Aorta (tissue), 5 donors: ENCODE data around the gene SOWAHD. TPM values are rescaled to one million over a fixed set of nuclear protein-coding genes. Genes with fewer than 3 reads are reported as not detected.

Experiments used
- ATAC-seq: fragments of 200-7000 bp; cut with Tn5 transposase; one replicate; pipeline ENCODE4 v1.9.1; 2022; ENCODE audit warnings: moderate library complexity; ENCODE audit not compliant: low FRiP score
- DNase-seq, 2 donors: peaks; one replicate each; pipeline ENCODE4 v3.0.0-alpha.2; 2020
- H3K27ac ChIP-seq, 2 donors: one replicate each; pipeline ENCODE4 v1.5.1; 2013; ENCODE audit warnings: low read length in 2 of 2, mild to moderate bottlenecking in 2 of 2, moderate library complexity in 2 of 2, control low read depth in 1 of 2, inconsistent platforms in 1 of 2, low read depth in 1 of 2
- H3K27me3 ChIP-seq, 2 donors: one replicate each; pipeline ENCODE4 v1.6.1; 2013; ENCODE audit warnings: control low read depth in 1 of 2, low read length in 1 of 2, mild to moderate bottlenecking in 1 of 2, moderate library complexity in 1 of 2; ENCODE audit not compliant: insufficient read depth in 2 of 2, control insufficient read depth in 1 of 2
- H3K36me3 ChIP-seq, 2 donors: one replicate each; pipeline ENCODE4 v1.6.1; 2013; ENCODE audit warnings: control low read depth in 1 of 2, low read length in 1 of 2, mild to moderate bottlenecking in 1 of 2; ENCODE audit not compliant: insufficient read depth in 2 of 2, control insufficient read depth in 1 of 2
- H3K4me1 ChIP-seq, 2 donors: one replicate each; pipeline ENCODE4 v1.6.1; 2013; ENCODE audit warnings: low read length in 2 of 2, control low read depth in 1 of 2, mild to moderate bottlenecking in 1 of 2, moderate library complexity in 1 of 2; ENCODE audit not compliant: insufficient read depth in 2 of 2, control insufficient read depth in 1 of 2
- H3K4me3 ChIP-seq, 2 donors: one replicate each; pipeline ENCODE4 v1.5.1; 2013; ENCODE audit warnings: low read length in 2 of 2, control low read depth in 1 of 2, mild to moderate bottlenecking in 1 of 2
- H3K9me3 ChIP-seq: one replicate; pipeline ENCODE4 v1.6.1; 2013; ENCODE audit warnings: mild to moderate bottlenecking, low read length; ENCODE audit not compliant: control insufficient read depth
- WGBS, 2 donors: extraction: QIAGEN DNeasy Blood & Tissue Kit; methylation state at CpG; one replicate each; pipeline ENCODE4 v1.1.7; 2013; 5-methylcytosine and 5-hydroxymethylcytosine counted together
- intact Hi-C, 2 donors: fragments of 100-400 bp; cut with DNase I; formaldehyde crosslinking; loops; one replicate each; pipeline versions ENCODE4 v1.14.2 to v1.15.0; 2022
- long read RNA-seq, 2 donors: library from polyadenylated mRNA; unstranded; transcript quantifications; one replicate each; pipeline ENCODE4 v2.0.0, GENCODE V29; 2020 to 2021
- polyA plus RNA-seq, 2 donors: library from polyadenylated mRNA; stranded (reverse); fragments of 200-250 nt; gene quantifications; one replicate each; pipeline ENCODE4 v1.2.3, GENCODE V29; 2013
- total RNA-seq, 2 donors: library from RNA; stranded (reverse); fragmentation: NEBNext Ultra II Directional; extraction: Animal tissue kit (Norgen Biotek cat#: 25700); gene quantifications; one replicate each; pipeline ENCODE4 v1.2.1, GENCODE V29; 2021
- donor health status: healthy with polysubstance abuse.
- donor health status: Bipolar disorder and iron deficiency.
- donor health status: DM: no; HTN: no; CAD: no.
- donor health status: DM: no; HTN: no; CAD: no.
- donor health status: DM: yes; HTN: yes; CAD: no.

The SOWAHD gene, protein sequence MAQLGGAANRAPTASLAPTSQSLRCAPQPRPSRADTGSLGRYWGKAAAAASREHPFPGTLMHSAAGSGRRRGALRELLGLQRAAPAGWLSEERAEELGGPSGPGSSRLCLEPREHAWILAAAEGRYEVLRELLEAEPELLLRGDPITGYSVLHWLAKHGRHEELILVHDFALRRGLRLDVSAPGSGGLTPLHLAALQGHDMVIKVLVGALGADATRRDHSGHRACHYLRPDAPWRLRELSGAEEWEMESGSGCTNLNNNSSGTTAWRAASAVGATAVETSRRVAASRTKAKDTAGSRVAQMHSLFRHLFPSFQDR
- 1 to 10 TPM in 1 of 2 donors, under 1 TPM in 1; 0.45 to 1.3 TPM for total RNA-seq
- polyA plus RNA-seq: under 1 TPM in 1 of 2 donors, not detected in 1; 0.15 TPM
- long read RNA-seq, donor 1: 0 reads
- long read RNA-seq, donor 2, partial matches to known transcripts: 0 of 1 reads
- long read RNA-seq, donor 2, other reads (novel, unspliced or antisense): 0 of 1 reads

- DNase-seq (peak in 1 of 2 donors; percentile 69), ATAC-seq (peak; percentile 39)
- no peak within 1 kb of the TSS for H3K27ac ChIP-seq
- H3K4me1 ChIP-seq: no peaks in the 10 kb centered on the region
- WGBS, 2 donors: 1 to 27% methylated on average over 53 to 59 of the region's 59 CpGs
- no peaks in the 10 kb centered on the region for H3K27me3 ChIP-seq
- no peaks in the 10 kb centered on the region for H3K36me3 ChIP-seq
- no peaks in the 10 kb centered on the region for H3K9me3 ChIP-seq
- intact Hi-C loops: no loop called here
- peak within 1 kb of the TSS in 1 of 2 donors; percentile 16 for H3K4me3 ChIP-seq
Observed at GRCh38 chrX:119757979-119758730, at the start of gene SOWAHD. Gene SOWAHD (plus strand): TSS chrX:119758588. CDS start chrX:119758668, 80 bp downstream.

- Histone ChIP-seq H3K9me3 (no peaks in the 10 kb centered on the region), H3K36me3 (no peaks in the 10 kb centered on the region), H3K4me1 (no peaks in the 10 kb centered on the region), H3K27me3 (no peaks in the 10 kb centered on the region), H3K4me3 (no peak overlapping the region), H3K27ac (no peak overlapping the region)
- intact Hi-C loops: no loop called here
- ATAC-seq (no peak), DNase-seq (no peak)
- WGBS, 2 donors: 85 to 96% methylated on average over 2 of the region's 2 CpGs
Observed at GRCh38 chrX:119708936-119709335, 49.5 kb upstream of the SOWAHD start.

GRCh38 chrX:119709630-119710029 lies 48.8 kb upstream of the SOWAHD start:
- Histone ChIP-seq H3K9me3 (no peaks in the 10 kb centered on the region), H3K4me3 (no peak overlapping the region), H3K27ac (no peak overlapping the region), H3K36me3 (no peaks in the 10 kb centered on the region), H3K27me3 (no peaks in the 10 kb centered on the region), H3K4me1 (no peaks in the 10 kb centered on the region)
- DNase-seq: peak in 1 of 2 donors; percentile 2
- ATAC-seq: no peak
- intact Hi-C loops: no loop called here
- WGBS, 2 donors: 80 to 94% methylated on average over 3 of the region's 3 CpGs

DNA sequence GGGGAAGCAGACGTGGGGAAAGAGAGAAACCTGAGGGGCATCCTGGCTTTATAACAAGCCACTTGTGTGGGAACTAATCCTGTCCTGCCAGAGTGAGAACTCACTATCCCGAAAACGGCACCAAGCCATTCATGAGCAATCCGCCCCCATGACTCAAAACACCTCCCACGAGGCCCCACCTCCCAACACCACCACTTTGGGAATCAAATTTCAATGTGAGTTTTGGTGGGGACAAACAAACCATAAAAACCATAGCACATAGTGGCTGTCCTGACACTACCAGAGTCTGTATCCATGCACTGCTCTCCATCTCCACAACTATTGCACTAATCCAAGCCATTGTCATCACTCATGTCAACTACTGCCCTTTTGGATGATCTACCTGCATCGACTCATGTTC lies 36.9 kb upstream of the SOWAHD start:
- DNase-seq (no peak), ATAC-seq (no peak)
- Histone ChIP-seq H3K9me3 (no peaks in the 10 kb centered on the region), H3K4me1 (no peaks in the 10 kb centered on the region), H3K27me3 (no peaks in the 10 kb centered on the region), H3K27ac (no peak overlapping the region), H3K4me3 (no peak overlapping the region), H3K36me3 (no peaks in the 10 kb centered on the region)
- WGBS, 2 donors: 68 to 69% methylated on average over 6 of the region's 6 CpGs
- intact Hi-C loops: no loop called here

DNA sequence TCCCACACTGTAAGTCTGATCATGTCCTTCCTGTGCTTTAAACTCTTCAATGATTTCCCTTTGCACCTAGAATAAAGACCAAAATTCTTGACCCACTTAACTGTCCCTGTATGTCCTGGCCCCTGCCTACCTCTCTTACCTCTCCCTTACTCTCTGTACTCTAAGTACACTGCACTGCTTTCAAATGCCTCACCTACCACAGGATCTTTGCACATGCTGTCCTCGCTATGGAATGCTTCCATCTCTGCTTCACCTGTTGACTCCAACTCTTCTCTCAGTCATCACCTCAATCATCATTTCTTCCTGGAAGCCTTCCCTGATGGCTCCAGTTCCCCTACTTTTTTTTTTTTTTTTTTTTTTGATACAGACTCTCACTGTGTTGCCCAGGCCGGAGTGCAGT lies 36.5 kb upstream of the SOWAHD start:
- no peaks in the 10 kb centered on the region for H3K9me3 ChIP-seq
- ATAC-seq (no peak), DNase-seq (no peak)
- H3K4me3 ChIP-seq: no peak overlapping the region
- no peaks in the 10 kb centered on the region for H3K27me3 ChIP-seq
- intact Hi-C loops: no loop called here
- H3K36me3 ChIP-seq: no peaks in the 10 kb centered on the region
- H3K4me1 ChIP-seq: no peaks in the 10 kb centered on the region
- 82 to 93% methylated on average over 2 of the region's 2 CpGs for WGBS, 2 donors
- no peak overlapping the region for H3K27ac ChIP-seq

DNA sequence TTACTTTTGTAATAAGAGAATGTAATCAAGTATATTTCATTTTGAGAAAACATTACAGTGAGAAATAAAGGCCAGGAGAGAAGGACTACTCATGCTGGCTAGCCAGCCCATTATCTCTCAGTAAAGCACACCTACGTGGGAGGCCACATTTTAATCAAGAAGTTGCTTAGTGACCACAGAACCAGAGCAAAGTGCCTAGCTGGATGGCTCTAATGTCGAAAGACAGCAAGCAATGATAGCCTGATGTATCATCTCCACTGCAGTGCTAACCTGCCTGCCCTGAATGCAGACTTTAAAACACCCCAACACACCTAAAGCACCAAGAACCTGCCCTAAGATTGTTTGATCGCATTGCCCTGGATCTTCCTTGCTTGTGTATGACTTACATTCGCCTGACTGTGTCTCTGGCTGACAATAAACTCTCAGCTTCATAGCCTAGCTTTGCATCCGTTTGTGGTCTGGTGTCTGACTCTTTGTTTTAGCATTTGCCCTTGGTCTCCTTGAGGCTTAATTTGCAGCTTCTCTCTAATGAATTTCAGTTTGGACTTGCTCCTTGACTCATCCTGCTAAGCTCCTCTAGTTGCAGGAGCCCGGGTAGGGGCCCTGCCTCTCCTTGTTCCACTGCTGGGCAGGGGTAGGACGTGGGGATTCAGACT lies 31.4 kb upstream of the SOWAHD start:
- Histone ChIP-seq H3K27me3 (no peaks in the 10 kb centered on the region), H3K27ac (no peak overlapping the region), H3K36me3 (no peaks in the 10 kb centered on the region), H3K9me3 (no peaks in the 10 kb centered on the region), H3K4me1 (no peaks in the 10 kb centered on the region), H3K4me3 (no peak overlapping the region)
- intact Hi-C loops: no loop called here
- ATAC-seq (no peak), DNase-seq (no peak)
- WGBS, 2 donors: 55 to 68% methylated on average over 7 of the region's 7 CpGs

GRCh38 chrX:119728487-119728886 lies 29.9 kb upstream of the SOWAHD start:
- Histone ChIP-seq H3K4me1 (no peaks in the 10 kb centered on the region), H3K36me3 (no peaks in the 10 kb centered on the region), H3K27me3 (no peaks in the 10 kb centered on the region), H3K4me3 (no peak overlapping the region), H3K9me3 (no peaks in the 10 kb centered on the region), H3K27ac (no peak overlapping the region)
- DNase-seq (no peak), ATAC-seq (no peak)
- intact Hi-C loops: no loop called here
- WGBS, 2 donors: 55 to 76% methylated on average over 5 of the region's 5 CpGs

DNA sequence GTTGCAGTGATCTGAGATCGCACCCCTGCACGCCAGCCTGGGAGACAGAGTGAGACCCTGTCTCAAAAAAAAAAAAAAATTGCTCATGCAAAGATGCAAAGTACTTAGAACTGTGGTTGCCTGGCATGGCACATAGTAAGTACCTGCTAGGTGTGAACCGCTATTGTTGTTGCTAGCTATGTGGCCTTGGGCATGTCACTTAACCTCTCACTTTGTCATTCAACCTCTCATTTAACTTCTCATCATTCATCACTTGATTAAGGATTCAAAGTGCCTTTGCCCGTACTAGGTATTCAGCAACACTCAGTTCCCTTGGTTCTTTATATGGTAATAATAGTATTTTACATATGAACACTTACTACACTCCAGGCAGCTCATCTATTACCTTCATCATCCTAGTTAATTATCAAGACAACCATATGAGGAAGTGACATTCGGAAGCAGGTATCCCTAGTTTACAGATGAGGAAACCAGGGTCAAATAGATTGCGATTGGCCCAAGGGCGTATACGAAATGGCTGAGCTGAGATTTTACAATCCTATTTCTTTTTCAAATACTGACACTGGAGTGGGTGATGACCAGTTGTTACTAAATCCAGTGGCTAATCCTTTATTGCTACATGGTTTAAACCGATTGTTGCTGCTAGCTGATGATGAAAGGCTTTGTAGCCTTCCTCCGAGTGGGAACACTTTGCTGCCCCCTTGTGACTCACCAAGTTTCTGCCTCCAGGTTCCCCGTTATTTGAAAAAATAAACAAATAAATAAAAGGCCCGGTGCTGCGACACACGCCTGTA lies 28.8 kb upstream of the SOWAHD start:
- intact Hi-C loops: no loop called here
- peak in 1 of 2 donors; percentile 69 for DNase-seq
- H3K36me3 ChIP-seq: no peaks in the 10 kb centered on the region
- no peak overlapping the region for H3K4me3 ChIP-seq
- no peak for ATAC-seq
- 40 to 50% methylated on average over 14 of the region's 14 CpGs for WGBS, 2 donors
- H3K9me3 ChIP-seq: no peaks in the 10 kb centered on the region
- H3K4me1 ChIP-seq: no peaks in the 10 kb centered on the region
- no peaks in the 10 kb centered on the region for H3K27me3 ChIP-seq
- H3K27ac ChIP-seq: no peak overlapping the region
